Naive thymus-derived CD8-positive, alpha-beta T cell (primary cell): ENCODE data around the gene LIN52. TPM values are rescaled to one million over a fixed set of nuclear protein-coding genes. Genes with fewer than 3 reads are reported as not detected.
"Not testable (repeated sequence)": the region's sequence is repeated elsewhere in the genome, so short reads cannot be mapped to it uniquely, and the experiment has no call there.

Source experiments
- ATAC-seq, 2 donors: fragments of 150-1000 bp; cut with Tn5 transposase in 1 of 2; sonication (Bioruptor Pico), chemical (Tn5 transposase) in 1 of 2; 1 replicate in 1 of 2; 2 replicates in 1 of 2; pipeline ENCODE4 v1.10.0; 2021; ENCODE audit warnings: mild to moderate bottlenecking in 2 of 2, moderate library complexity in 2 of 2
- POLR2A ChIA-PET: fragments of 350-600 bp; sonication (Branson Sonifier 250); formaldehyde crosslinking; loops from one replicate; lab custom pipeline; 2021; ENCODE audit warnings: antibody characterized with exemption; lab: Charles Lee
- DNase-seq, 10 donors: peaks; one replicate each; pipeline versions ENCODE4 v3.0.0 to v3.0.0-alpha.2; 2020 to 2022
- H3K27ac Mint-ChIP-seq, 10 donors: one replicate each; pipeline ENCODE4 v1.8.0; 2020 to 2022; ENCODE audit warnings: mild to moderate bottlenecking in 10 of 10, mixed read lengths in 10 of 10, moderate library complexity in 4 of 10, inconsistent platforms in 1 of 10
- H3K27me3 Mint-ChIP-seq, 5 donors: one replicate each; pipeline ENCODE4 v1.8.0; 2021 to 2022; ENCODE audit warnings: mixed read lengths in 5 of 5
- H3K36me3 Mint-ChIP-seq, 3 donors: one replicate each; pipeline ENCODE4 v1.8.0; 2020 to 2022; ENCODE audit warnings: mixed read lengths in 3 of 3, mild to moderate bottlenecking in 2 of 3, inconsistent platforms in 1 of 3
- H3K4me1 Mint-ChIP-seq, 4 donors: one replicate each; pipeline ENCODE4 v1.8.0; 2021 to 2022; ENCODE audit warnings: mixed read lengths in 4 of 4
- H3K4me3 Mint-ChIP-seq, 10 donors: one replicate each; pipeline ENCODE4 v1.8.0; 2020 to 2022; ENCODE audit warnings: mild to moderate bottlenecking in 10 of 10, mixed read lengths in 10 of 10, moderate library complexity in 6 of 10, inconsistent platforms in 1 of 10
- H3K9me3 Mint-ChIP-seq, 9 donors: one replicate each; pipeline ENCODE4 v1.8.0; 2020 to 2022; ENCODE audit warnings: mixed read lengths in 9 of 9, mild to moderate bottlenecking in 3 of 9, inconsistent platforms in 1 of 9, moderate library complexity in 1 of 9
- polyA plus RNA-seq, 3 donors: library from polyadenylated mRNA; unstranded; fragments of 300-500 nt; fragmentation: Illumina TruSeq; gene quantifications; one replicate each; pipeline ENCODE4 v1.2.3, GENCODE V29; 2021
- total RNA-seq, 8 experiments: library from RNA in 2 of 8; stranded (reverse) in 2 of 8; gene quantifications; one replicate each; pipeline ENCODE4 v1.2.3 and lab custom pipeline; 2021 to 2026

The LIN52 gene
- total and polyA plus RNA-seq, 5 experiments from 2014 or later = 9.5 to 16.1 (median 11.1) TPM

DNA sequence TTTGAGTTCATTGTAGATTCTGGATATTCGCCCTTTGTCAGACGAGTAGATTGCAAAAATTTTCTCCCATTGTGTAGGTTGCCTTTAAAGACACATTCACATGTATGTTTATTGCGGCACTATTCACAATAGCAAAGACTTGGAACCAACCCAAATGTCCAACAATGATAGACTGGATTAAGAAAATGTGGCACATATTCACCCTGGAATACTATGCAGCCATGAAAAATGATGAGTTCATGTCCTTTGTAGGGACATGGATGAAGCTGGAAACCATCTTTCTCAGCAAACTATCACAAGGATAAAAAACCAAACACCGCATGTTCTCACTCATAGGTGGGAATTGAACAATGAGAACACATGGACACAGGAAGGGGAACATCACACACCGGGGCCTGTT, 40.7 kb downstream of the LIN52 start:
- H3K27ac Mint-ChIP-seq, H3K4me1 Mint-ChIP-seq, H3K9me3 Mint-ChIP-seq, ATAC-seq, H3K4me3 Mint-ChIP-seq, H3K27me3 Mint-ChIP-seq, DNase-seq, POLR2A ChIA-PET: not testable (repeated sequence)
- H3K36me3 Mint-ChIP-seq = peaks cover 0 to 32% (median 26%) of the 10 kb centered on the region in 3 donors

DNA sequence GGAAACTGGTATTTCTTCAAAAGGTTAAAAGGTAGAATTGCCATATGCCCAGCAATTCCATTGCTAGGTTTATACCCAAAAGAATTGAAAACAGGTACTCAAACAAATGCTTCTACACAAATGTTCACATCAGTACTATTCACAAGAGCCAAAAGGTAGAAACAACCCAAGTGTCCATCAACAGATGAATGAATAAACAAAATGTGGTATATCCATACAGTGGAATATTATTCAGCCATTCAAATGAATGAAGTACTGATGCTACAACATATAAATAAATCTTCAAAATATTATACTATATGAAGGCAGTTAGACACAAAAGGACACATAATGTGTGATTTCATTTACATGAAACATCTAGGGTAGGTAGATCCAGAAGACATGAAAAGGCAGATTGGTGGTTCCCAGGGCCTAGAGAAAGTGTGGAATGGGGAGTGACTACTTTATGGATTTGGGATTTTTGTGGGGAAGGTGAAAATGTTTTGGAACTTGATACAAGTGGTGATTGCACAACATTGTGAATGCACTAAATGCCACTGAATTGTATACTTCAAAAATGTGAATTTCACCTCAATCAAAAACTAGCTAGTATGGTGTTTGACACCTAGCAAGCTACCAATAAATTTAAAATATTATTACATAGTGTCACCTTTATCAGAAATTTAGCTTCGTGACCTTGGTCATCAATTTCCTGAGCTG, 41.7 kb downstream of the LIN52 start:
- Mint-ChIP-seq H3K27me3 (no peaks in the 10 kb centered on the region), H3K4me1 (no peaks in the 10 kb centered on the region), H3K4me3 (no peak overlapping the region), H3K27ac (no peak overlapping the region), H3K9me3 (peaks cover 0 to 3% (median 0%) of the 10 kb centered on the region in 9 donors), H3K36me3 (peaks cover 0 to 24% (median 16%) of the 10 kb centered on the region in 3 donors)
- POLR2A ChIA-PET = no interaction called here
- no peak for ATAC-seq
- DNase-seq = no peak

DNA sequence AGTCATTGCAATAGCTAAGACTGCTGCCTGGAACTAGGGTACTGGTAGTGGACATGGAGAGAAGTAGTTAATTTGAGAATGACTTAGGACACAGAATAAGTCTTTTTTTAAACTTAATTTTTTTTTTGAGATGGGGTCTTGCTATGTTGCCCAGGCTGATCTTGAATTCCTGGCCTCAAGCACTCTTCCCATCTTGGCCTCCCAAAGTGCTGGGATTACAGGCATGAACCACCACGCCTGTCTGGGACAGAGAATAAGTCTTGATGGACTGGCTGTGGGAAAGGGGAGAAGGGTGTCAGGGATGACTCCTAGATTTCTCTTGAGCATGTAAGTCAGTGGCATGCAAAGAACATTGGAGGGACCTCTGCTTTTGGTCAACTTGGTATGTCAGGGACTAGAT, 42.9 kb downstream of the LIN52 start:
- Mint-ChIP-seq H3K4me1 (no peaks in the 10 kb centered on the region), H3K4me3 (no peak overlapping the region), H3K27ac (no peak overlapping the region), H3K9me3 (peaks cover 0 to 3% (median 0%) of the 10 kb centered on the region in 9 donors), H3K36me3 (peaks cover 0 to 22% (median 11%) of the 10 kb centered on the region in 3 donors), H3K27me3 (no peaks in the 10 kb centered on the region)
- ATAC-seq (no peak), DNase-seq (no peak)
- POLR2A ChIA-PET = no interaction called here

DNA sequence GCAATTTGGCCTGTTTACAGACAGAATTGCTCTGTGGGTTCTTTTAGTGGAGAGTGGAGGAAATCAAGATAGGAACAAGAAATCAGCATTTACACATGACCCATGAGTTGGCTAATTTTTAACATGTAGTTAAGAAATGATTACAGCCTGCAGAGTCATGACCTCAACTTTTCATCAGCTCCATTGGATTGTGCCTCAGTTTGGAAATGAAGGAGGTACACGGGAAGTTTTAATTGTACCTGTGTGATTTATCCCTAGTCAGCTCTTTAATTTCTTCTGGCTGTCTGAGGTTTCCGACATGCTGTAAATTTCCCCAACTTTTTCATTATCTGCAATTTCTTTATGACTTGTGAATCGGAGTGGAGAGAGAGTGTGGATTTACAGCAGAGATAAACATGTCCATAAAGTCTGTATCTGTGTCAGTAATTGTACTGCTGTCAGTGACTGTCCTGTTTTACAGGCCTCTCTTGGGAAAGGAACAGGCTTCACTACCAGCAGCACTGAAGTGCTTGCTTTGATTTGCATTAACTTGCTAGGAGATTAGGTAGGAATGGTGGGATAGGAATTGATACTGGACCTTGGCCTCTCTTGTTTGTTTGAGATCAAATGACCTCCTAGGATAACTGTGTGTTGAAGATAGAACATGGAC, 49.2 kb downstream of the LIN52 start:
- peaks cover 0 to 9% (median 5%) of the 10 kb centered on the region in 3 donors for H3K36me3 Mint-ChIP-seq
- POLR2A ChIA-PET = no interaction called here
- ATAC-seq = no peak
- peak overlapping the region in 5 of 10 donors; percentile 0 to 40 (median 34) for H3K27ac Mint-ChIP-seq
- no peak for DNase-seq
- no peaks in the 10 kb centered on the region for H3K9me3 Mint-ChIP-seq
- no peaks in the 10 kb centered on the region for H3K27me3 Mint-ChIP-seq
- H3K4me3 Mint-ChIP-seq = peak overlapping the region in 1 of 10 donors; percentile 2
- H3K4me1 Mint-ChIP-seq = peaks cover 18 to 26% (median 22%) of the 10 kb centered on the region in 4 donors

DNA sequence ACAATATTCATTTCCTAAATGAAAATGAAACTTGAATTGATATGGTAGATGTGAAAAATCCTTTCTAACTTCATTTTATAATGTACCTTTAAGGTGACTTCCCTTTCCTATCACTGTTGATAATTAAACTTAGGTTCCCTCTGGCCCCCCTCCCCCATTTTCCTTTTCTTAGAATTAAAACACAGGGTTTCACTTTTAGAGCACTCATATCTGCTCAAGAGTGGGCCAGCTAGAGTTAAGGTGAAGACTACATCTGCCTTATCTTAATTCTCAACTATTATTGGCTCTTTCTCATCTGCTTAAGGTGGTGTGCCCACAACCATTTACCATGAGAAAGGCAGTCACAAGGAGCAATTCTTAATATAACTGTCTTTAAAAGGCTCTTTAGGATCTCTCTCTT, 49.7 kb downstream of the LIN52 start:
- H3K27ac Mint-ChIP-seq = peak overlapping the region in 5 of 10 donors; percentile 0 to 91 (median 34)
- no peaks in the 10 kb centered on the region for H3K27me3 Mint-ChIP-seq
- H3K9me3 Mint-ChIP-seq = no peaks in the 10 kb centered on the region
- no peak overlapping the region for H3K4me3 Mint-ChIP-seq
- peaks cover 0 to 6% (median 5%) of the 10 kb centered on the region in 3 donors for H3K36me3 Mint-ChIP-seq
- POLR2A ChIA-PET = no interaction called here
- ATAC-seq (peak in 1 of 2 donors; percentile 39), DNase-seq (no peak)
- H3K4me1 Mint-ChIP-seq = peaks cover 18 to 26% (median 22%) of the 10 kb centered on the region in 4 donors

DNA sequence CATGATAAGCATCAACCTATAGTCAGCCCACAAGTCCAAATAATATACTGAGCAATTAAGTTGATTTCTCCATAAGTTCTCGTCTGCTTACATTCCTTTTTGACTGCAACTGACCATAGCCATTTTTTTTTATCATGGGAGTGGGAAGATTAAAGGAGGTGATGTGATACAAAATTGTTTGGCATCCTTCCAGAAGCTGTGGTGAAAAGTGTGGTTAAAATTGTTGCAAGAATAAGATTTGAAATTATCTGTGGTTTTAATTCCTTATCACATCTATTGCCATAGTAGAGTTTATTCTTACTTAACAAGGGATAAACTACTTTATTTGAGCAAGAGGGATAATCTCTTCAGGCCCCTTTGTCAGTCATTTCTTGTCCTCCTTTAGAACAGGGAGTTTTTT, 50.7 kb downstream of the LIN52 start:
- H3K27ac Mint-ChIP-seq = peak overlapping the region in 3 of 10 donors; percentile 13 to 91 (median 46)
- ATAC-seq = no peak
- H3K27me3 Mint-ChIP-seq = no peaks in the 10 kb centered on the region

DNA sequence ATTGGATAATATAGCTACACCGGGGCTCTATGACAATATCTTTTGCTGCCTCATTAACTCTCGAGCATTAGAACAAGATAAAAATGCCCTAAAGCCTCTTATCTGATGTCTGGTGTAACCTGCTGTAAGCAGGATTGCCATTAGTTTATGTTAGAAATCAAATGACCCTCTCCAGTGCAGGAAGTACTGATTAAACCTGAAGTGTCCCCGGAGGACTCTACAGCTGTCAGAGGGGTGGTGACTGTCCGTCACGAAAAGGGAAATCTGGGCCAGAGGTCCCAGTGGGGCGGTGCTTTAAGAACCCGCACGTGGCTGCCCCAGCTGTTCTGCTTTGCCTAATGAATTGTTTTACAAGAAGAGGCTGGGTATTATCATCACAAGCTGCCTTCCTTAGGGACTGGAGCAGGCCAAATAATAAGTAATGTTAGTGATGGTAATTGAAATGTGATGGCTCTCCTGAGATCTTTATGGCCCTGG, 55.7 kb downstream of the LIN52 start:
- Mint-ChIP-seq H3K36me3 (peaks cover 0 to 25% (median 9%) of the 10 kb centered on the region in 3 donors), H3K27ac (peak overlapping the region in 1 of 10 donors; percentile 11), H3K27me3 (no peaks in the 10 kb centered on the region), H3K4me3 (no peak overlapping the region), H3K9me3 (no peaks in the 10 kb centered on the region), H3K4me1 (peaks cover 8 to 16% (median 13%) of the 10 kb centered on the region in 4 donors)
- ATAC-seq (no peak), DNase-seq (no peak)
- POLR2A ChIA-PET = no interaction called here

More for the DNA sequence above, 50.7 kb downstream of the LIN52 start:
- Mint-ChIP-seq H3K4me3 (peak overlapping the region in 1 of 10 donors; percentile 47), H3K9me3 (no peaks in the 10 kb centered on the region), H3K4me1 (peaks cover 18 to 26% (median 22%) of the 10 kb centered on the region in 4 donors), H3K36me3 (peaks cover 0 to 5% (median 4%) of the 10 kb centered on the region in 3 donors)
- POLR2A ChIA-PET = no interaction called here
- no peak for DNase-seq

DNA sequence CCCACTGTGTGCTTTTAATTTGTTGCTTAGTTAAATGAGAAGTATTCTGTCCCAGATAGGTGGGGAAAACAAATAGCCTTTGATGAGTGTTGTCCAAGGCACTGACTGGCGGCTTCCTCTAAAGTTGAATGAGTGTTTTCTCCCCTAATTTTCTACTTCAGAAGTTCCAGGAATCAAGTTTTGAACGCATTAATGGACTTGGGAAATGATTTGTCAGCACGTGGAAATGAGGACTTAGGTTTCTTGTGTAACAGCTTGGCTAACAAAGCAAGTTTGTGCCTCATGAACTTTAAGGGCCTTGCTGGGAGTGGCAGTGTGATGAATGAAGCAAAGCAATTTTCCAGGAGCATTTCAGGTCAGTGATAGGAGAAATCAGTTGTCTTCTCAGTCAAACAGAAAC, 56.9 kb downstream of the LIN52 start:
- POLR2A ChIA-PET = no interaction called here
- H3K27me3 Mint-ChIP-seq = no peaks in the 10 kb centered on the region
- DNase-seq (no peak), ATAC-seq (no peak)
- no peaks in the 10 kb centered on the region for H3K9me3 Mint-ChIP-seq
- no peak overlapping the region for H3K27ac Mint-ChIP-seq
- no peak overlapping the region for H3K4me3 Mint-ChIP-seq
- H3K36me3 Mint-ChIP-seq = peaks cover 0 to 34% (median 10%) of the 10 kb centered on the region in 3 donors
- H3K4me1 Mint-ChIP-seq = peaks cover 7 to 14% (median 10%) of the 10 kb centered on the region in 4 donors

DNA sequence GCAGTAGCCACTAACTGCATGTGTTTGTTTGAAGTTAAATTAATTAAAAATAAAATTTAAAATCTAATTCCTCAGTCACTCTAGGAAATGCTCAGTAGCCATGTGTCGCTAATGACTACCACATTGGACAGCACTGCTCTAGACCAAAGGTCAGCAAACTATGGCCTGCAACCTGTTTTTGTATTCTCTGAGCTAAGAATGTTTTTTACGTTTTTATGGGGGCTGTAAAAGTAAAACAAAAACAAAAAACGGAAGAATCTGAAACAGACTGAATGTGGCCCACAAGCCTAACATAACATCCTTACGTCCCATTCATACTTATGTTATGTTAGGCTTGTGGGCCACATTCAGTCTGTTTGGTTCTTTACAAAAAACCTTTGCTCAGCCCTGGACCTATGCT, 57.8 kb downstream of the LIN52 start:
- ATAC-seq = no peak
- Mint-ChIP-seq H3K27ac (no peak overlapping the region), H3K27me3 (no peaks in the 10 kb centered on the region), H3K9me3 (no peaks in the 10 kb centered on the region), H3K4me3 (no peak overlapping the region), H3K36me3 (peaks cover 0 to 39% (median 10%) of the 10 kb centered on the region in 3 donors), H3K4me1 (peaks cover 7 to 14% (median 10%) of the 10 kb centered on the region in 4 donors)
- POLR2A ChIA-PET = no interaction called here
- DNase-seq = no peak

DNA sequence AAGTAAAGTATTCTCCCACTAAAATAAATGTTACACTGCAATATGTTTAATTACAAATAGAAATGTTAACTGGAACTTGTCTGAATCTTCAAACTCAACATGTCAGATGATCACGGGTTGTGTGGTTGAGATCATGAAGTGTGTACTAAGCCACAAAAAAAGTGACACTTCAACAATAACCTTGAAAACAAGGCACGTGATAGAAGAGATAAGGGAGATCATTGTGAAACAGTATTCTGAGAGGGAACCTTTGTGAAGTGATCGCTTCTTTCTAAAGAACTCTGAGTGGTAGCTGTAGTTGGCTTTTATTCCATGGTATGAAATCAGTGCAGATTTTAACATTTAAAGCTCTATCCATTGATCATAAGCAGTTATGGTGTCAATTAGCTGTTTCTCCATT, 60.0 kb downstream of the LIN52 start:
- H3K36me3 Mint-ChIP-seq = peaks cover 0 to 37% (median 5%) of the 10 kb centered on the region in 3 donors
- H3K27ac Mint-ChIP-seq = peak overlapping the region in 1 of 10 donors; percentile 8
- DNase-seq = peak in 1 of 10 donors; percentile 2
- no peak for ATAC-seq
- H3K27me3 Mint-ChIP-seq = no peaks in the 10 kb centered on the region
- POLR2A ChIA-PET = no interaction called here
- H3K4me3 Mint-ChIP-seq = no peak overlapping the region
- H3K4me1 Mint-ChIP-seq = peaks cover 7 to 14% (median 8%) of the 10 kb centered on the region in 4 donors
- H3K9me3 Mint-ChIP-seq = no peaks in the 10 kb centered on the region

DNA sequence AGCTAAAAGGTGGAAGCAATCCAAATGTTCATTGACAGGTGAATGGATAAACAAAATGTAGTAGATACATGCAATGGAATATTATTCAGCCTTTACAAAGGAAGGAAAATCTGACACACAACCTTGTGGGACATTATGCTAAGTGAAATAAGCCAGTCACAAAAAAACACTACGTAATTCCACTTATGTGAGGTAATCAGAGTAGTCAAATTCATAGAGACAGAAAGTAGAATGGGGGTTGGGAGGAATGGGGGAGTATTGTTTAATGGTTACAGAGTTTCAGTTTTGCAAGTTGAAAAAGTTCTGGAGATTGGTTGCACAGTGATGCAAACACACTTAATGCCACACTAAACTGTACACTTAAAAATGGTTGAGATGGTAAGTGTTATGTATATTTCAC, 62.8 kb downstream of the LIN52 start:
- DNase-seq = no peak
- H3K4me3 Mint-ChIP-seq = no peak overlapping the region
- POLR2A ChIA-PET = no interaction called here
- H3K4me1 Mint-ChIP-seq = peaks cover 7 to 14% (median 8%) of the 10 kb centered on the region in 4 donors
- H3K27me3 Mint-ChIP-seq = no peaks in the 10 kb centered on the region
- no peaks in the 10 kb centered on the region for H3K9me3 Mint-ChIP-seq
- H3K27ac Mint-ChIP-seq = no peak overlapping the region
- ATAC-seq = no peak
- peaks cover 0 to 32% (median 5%) of the 10 kb centered on the region in 3 donors for H3K36me3 Mint-ChIP-seq

DNA sequence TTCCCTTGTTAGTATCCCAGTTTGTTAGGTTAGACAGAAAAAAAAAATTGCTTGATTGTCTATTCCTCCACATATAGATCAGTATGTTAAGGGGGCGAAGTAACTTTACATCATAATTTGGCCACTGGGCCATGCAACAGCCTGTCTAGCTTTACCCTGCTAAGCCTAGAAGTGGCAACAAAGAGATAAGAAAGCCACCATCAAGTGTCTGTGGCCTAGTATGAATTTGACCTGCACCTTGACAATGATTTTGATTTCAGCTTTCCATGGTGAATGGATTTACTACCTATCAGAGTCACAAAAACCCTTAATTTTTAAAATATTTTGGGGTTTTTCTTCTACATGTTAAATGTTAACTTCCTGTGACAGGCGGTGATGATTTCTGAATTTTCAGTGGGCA, 63.9 kb downstream of the LIN52 start:
- no peak overlapping the region for H3K27ac Mint-ChIP-seq
- ATAC-seq (no peak), DNase-seq (no peak)
- peaks cover 6 to 13% (median 8%) of the 10 kb centered on the region in 4 donors for H3K4me1 Mint-ChIP-seq
- peaks cover 0 to 28% (median 5%) of the 10 kb centered on the region in 3 donors for H3K36me3 Mint-ChIP-seq
- no peaks in the 10 kb centered on the region for H3K27me3 Mint-ChIP-seq
- POLR2A ChIA-PET = no interaction called here
- H3K4me3 Mint-ChIP-seq = no peak overlapping the region
- H3K9me3 Mint-ChIP-seq = no peaks in the 10 kb centered on the region

DNA sequence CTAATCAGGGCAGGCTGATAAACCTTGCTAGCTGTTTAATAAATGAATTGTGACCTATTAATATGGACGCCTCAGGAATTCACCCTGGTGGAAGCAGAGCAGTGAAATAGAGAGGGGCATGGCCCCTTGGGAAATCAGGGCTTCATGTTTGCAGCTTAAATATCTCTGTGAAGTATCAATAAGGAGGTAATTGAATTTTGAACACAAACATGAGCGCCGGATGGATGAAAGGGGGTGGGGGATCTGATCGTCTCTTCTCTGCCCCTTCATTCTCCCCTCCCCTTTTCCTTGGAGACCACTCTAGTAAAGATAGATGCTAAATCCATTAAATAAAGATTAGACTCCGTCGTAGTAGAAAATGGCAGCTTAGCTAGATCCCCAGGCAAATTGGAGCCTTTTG, 70.5 kb downstream of the LIN52 start:
- ATAC-seq = no peak
- DNase-seq = no peak
- Mint-ChIP-seq H3K36me3 (peaks cover 0 to 12% (median 0%) of the 10 kb centered on the region in 3 donors), H3K27me3 (no peaks in the 10 kb centered on the region), H3K4me1 (no peaks in the 10 kb centered on the region), H3K27ac (no peak overlapping the region), H3K9me3 (no peaks in the 10 kb centered on the region), H3K4me3 (no peak overlapping the region)
- POLR2A ChIA-PET = interaction anchor here (0.7 kb wide), 1 partner anchor 16 kb away, joined by 3 read pairs; no protein-coding TSS in a partner anchor
